GM04504 (cell line): ENCODE results near the gene SLC9A9.
"Not testable (repeated sequence)": the region's sequence is repeated elsewhere in the genome, so short reads cannot be mapped to it uniquely, and the experiment has no call there.

Experiments
- DNase-seq: peaks from one replicate; pipeline ENCODE4 v3.0.0-alpha.2; 2012; ENCODE audit warnings: low read depth

SLC9A9 gene

DNA sequence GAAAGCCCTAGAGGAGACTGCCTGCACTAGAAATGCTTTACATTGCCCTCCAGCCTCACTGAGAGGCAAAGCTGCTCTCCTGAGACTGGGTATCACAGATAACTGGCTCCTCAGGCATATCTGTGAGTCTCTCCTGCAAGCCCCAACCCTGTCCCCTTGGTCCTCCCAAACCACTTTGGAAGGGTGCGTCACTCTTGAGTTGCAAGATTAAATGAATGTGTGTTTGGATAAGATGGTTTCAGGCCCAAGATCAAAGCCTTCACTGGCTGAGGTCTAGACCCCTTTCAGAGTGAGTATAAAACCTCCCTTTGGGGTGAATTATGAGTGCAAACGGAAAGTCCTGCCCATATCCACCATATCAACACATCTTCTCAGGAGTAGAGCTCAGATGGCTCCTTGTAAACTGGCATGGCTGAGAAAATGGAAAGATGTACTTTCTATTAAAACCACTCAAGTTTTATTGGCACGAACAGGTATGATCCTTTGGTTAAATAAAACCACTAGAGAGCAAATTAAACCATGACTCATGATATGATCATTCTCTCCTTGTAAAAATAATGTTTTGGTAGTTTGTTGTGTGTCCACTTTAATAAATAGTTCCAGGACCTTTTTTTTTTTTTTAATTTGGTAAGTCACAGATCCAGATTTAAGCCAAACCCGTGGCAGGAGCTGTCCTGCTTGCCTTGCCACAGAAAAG is 564.7 kb downstream of the SLC9A9 start:
- no peak for DNase-seq

DNA sequence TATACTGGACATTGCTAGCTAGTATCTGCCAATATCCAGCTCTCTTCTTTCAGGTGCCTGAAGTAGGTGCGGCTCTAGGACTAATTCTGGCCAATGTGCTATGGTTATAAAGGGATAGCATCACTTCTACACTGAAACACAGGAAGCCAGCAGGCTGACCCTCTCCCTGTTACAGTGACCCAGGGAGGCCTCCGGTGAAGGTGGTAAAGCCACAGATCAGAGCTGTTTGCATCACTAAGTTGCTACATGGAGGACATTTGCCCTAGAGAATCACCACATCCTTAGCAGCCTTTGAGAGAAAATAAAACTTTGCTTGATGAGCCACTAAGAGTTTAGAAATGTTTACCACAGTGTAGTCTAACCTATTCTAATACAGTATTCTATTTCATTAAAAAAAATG is 567.3 kb downstream of the SLC9A9 start:
- no peak for DNase-seq

DNA sequence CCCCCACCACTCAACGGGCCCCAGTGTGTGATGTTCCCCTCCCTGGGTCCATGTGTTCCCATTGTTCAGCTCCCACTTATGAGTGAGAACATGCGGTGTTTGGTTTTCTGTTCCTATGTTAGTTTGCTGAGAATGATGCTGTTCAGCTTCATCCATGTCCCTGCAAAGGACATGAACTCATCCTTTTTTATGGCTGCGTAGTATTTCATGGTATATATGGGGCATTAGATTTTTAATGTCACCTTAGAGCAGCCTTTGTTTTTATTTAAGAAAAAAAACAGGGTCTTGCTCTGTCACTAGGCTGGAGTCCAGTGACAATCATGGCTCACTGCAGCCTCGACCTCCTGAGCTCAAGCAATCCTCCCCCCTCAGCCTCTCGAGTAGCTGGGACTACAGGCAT is 568.7 kb downstream of the SLC9A9 start:
- not testable (repeated sequence) for DNase-seq

DNA sequence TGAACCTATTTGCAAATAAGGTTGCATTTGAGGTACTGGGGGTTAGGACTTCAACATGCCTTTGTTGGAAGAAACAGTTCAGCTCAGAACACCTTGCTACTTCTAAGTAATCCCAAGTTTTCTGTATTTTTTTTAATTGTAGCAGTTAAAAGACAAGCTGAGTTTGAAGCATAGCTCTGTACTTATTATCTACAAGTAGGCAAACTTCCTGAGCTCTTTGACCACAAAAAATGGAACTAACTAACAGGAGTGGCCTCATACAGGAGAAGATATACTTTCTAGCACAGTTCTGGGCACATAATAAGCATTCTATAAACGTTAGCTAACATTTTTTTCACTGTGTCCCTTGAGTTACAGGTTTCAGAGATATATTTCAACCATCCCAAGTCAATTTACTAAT is 569.5 kb downstream of the SLC9A9 start:
- DNase-seq: no peak

DNA sequence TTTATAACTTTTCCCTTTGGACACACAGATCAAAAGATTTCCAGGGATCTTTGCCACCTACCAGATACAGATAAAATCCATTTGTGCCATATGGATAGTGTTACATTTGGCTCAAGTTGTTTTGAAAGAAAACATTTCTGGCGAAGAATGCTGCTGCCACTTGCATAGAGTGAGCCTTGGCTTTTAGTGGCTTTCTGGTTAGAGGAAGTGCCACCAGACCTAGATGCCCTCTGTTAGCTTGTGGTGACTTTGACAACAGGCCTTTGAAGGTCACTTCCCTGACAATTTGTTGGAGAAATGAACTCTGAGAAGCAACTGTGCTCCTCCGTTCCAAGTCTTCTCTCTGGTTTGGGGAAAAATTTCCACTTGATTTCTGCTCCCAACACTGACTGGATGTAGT is 570.7 kb downstream of the SLC9A9 start:
- no peak for DNase-seq

DNA sequence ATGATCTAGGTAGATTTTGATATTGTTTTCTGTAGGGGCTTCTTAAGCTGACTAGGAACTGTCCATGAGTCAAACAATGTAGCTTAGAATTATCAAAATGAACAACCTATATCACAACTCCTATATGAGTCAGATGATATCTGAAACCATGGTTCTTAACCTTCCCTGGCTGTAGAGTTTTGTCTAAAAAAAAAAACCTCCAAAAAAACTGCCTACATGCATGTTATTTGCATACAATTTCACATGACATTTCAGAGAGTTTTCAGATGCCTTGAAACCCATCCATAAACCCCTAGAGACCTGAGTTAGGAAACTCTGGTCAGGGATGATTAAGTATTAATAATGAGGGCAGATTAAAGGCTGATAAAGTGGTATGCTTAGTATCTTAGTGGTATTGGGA is 571.7 kb downstream of the SLC9A9 start:
- no peak for DNase-seq

DNA sequence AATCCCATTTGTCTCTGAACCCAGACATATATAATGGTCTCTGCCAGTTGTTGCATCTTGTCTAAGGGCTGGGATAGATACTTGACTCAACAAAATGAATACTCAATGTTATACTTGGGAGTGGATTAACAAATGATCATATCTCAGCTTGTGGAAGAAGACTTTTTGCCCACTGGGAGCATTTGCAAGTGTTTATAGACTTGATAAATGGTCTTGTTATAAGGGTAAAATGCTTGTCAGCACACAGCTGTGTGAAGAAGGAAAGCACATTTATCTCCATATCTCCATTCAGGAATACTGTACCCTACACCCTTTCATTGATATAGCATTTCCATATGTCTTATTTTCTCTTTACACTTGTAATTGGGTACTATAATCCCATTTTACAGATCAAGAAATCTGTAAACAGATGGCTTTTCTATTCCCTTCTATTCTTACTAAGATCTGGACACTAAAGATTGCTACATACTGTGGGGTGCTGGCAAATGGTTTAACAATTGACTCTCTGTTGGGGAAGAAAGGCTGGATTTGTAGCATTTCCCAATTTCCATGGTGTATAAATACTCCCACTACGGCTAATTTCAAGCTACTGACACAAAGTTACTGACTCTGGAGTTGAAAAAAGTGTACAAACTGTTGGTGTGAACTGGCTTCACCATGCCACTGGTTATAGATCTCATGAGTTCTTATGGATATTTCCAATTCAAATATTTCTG is 574.1 kb downstream of the SLC9A9 start:
- DNase-seq: no peak

DNA sequence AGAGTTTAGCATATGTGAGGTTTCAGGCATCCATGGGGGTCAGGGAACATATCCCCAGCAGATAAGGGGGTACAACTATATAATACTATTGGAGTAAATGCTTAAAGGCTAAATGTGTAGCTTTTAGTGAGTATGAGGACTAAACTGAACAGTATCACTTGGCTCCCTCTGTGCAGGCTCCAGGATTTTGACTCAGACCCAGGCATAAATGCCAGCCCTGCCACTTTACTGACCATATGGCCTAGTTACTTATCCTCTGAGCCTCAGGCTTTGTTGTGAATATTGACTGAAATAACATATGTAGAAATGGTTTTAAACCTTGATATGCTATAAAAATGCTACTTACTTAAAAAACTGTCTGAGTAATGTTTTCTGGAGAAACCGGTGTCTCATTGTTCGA is 577.1 kb downstream of the SLC9A9 start:
- no peak for DNase-seq

DNA sequence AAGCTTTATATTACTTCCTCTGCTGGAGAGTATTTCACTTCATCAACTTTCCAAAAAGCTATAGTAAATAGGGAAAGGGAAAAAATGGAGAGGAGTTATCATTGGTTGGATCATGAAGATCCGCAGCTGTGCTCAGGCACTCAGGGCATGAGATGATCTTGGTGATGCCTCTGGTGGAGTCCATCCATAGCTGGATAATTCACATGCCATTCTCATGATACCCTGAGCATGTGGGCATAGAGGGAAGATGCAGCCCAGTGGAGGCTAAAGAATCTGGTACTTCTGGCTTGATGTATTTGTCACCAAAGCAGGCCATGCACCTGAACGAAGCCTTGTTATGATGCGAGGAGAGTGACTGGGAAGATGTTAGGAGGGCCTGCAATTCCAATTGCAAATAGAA is 578.5 kb downstream of the SLC9A9 start:
- DNase-seq: no peak

DNA sequence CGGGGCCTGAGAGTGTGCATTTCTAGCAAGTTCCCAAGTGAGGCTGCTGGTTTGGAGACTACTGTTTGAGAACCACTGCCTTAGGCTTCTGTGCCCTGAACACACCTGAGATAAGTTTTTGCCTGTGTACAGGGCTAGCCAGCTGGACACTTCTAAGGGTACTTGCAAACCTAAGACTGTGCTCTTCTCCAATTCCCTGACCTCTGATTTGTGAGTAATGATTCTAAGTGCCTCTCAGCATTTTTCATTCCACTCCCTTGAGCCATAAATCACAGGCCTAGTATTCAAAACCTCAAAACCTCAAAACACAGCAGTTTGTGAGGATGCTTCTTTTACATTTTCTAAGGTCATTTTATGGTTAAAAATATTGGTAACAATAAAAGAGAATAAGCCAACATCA is 580.3 kb downstream of the SLC9A9 start:
- DNase-seq: peak; percentile 24

DNA sequence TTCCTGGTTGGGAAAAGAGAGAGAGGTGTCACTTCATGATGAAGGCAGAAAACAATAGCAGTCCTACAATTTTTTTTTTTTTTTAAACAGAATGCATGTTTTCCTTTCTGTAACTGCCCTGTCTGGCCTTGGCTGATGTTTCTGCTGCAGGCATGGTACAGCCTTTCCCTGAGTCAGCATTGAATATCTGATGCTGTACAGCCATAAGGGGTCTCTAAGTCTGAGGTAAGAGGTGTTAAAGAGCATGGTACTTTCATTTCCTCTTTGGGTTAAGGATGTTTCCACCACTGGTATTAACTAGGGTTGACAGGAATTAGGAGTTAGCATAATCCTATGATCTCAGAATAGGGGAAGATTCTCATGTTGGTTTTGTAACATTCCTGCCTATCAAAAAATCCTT is 581.3 kb downstream of the SLC9A9 start:
- no peak for DNase-seq

DNA sequence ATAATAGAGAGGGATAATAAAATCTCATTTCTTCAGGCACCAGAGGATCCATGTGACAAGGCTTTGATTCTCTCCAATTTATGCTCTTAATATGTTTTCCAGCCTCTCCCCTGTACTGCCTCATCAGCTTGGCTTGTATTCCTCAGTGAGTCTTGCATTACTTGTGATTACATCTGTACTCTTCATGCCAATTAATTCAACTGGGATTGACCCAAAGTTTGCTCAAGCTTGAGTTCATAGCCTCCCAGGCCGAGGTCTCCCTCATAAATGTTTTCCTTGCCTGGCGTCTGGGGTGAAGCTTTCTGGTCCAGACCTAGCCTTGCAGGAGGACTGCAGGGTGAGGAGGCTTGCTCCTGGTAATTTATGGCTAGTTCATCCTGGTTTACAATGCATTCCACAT is 581.8 kb downstream of the SLC9A9 start:
- DNase-seq: peak; percentile 24

DNA sequence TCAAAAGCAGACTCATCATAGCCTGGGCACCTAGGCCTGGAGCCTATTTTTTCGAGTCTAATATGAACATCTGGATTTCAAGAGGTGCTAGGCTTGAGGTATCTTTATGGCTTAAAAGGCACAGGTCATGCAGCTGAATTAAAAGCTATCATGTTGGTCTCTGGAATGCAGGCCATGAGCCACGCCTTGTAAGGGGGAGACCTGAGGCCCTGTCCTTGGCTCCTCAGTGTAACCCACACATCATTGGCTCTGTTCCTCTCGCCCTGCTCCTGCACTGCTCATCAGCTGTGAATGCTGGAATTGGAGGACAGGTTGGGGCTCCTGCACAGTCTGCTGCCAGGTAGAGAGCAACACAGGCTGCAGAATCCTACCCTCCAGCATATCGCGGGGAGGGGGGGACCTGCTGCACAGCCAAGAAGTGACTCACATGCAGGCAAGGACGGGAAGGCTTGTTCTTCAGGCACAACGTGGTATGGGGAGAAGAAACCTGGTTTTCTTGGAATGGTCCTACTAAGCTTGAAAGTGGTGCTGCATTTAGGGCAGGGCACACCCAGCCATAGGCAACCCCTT is 582.7 kb downstream of the SLC9A9 start:
- DNase-seq: no peak

DNA sequence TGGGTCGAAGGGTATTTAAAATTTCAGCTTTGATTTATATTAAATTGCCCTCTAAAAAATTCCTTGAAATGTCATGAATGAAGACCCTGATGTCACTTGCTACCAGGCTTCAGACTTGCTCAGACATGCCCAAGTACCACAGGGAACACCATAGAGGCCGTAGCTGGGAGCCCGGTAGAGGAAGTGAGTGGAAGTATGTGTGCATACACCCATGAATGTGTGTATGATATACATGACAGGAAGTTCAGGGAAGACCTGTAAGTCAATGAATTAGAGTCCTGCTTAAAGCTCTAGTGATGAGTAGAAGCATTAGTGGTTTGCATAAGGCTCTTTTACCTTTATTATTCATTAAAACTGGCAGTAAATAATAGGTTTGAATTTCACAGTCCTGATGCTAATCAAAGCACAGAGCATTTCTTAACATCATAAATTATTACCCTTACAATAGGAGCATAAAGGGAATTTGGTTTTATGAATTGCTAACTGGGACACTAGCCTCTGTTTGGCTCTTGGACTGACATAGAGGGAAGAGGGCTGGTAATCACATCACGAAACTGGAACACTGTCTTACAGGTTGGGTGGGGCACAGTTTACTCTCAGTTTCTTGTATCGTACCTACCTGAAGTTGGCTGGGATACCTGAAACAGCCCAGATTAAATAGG is 584.3 kb downstream of the SLC9A9 start:
- DNase-seq: no peak

DNA sequence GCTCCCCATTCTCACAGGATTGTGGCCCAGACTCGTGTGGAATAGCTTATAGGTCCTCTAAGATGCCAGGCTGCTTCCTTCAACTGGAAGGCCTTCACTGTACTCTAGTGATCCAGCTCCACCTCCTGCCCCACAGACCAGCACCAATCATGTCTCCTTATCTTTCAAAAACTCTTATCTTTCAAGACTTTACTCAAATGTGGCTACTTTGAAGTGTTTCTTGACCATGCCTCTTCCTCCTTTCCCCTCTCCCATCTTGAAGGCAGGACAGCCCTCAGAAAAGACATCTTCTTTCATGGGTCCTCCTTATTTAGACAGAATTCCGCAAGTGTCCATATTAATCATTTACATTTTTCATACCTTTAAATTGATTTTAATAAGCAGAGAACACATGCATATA is 586.4 kb downstream of the SLC9A9 start:
- no peak for DNase-seq

DNA sequence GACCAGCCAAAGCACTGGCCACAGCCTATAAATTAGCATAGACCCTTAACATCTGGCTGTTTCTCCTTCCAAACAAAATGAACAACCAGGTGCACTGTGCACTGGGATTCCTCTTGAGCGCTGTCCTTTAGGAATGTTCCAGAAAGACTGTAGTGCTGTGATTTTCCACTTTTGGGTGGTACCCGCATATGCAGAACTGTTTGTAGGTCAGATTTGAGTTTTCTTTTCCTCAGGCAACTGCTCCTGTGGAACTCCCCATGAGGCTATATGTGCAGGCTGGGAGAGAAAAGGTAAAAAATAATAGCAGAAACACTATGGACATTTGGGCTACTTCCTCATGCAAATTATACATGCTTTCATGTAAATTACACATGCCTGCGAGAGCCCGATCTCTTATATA is 589.6 kb downstream of the SLC9A9 start:
- DNase-seq: no peak

DNA sequence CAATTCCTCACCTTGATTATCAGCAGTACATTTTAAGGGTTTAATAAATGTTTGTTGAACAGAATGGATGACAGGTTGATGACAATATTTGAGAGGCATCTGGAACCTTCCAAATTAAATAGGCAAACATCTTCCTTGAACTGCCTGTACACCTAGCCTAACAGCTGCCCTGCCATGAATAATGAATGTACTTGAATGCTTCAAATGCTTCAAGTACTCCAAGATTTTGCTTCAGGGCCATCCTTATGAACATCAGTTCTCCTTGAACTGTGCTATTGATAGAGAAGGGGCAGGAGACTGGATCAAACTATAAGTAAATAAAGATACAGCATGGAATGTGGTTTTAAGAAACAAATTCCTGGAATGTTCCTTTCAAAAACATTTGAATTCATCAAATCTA is 591.9 kb downstream of the SLC9A9 start:
- DNase-seq: no peak

DNA sequence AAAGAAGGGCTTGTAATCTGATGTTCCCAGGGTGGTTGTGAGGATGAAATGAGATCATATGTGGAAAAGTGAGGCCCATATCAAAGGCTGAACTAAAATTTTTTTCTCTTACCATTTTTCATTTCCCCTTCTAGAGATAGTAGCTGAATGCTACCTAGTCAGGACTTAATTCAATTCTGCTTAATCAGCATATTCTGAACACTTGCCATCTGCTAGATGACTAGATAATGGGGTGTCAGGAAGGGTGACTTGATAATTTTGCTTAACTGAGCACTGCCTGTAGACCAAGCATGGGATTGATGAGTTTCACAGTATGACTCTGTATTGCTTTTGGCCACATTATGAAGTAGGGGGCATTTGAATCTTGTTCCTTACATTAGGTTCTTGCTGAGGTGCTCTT is 592.5 kb downstream of the SLC9A9 start:
- DNase-seq: no peak

DNA sequence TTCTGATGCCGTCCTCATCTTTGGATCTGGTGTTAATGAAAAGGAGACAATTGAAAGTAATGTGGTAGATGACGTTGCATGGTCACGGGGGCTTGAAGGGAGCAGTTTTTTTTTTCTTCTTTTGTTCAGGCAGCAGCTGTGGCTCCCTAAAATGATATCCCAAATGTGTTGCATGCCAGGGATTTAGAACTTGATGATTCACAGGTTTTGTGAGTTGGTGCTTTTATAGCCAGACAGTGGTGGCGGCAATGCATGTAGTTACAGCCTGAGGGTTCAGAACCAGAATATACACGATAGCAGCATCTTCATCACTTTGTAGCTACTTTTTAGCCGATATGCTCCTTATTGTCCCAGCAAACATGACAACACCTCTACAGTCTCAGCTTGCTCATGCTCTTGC is 595.3 kb downstream of the SLC9A9 start:
- peak; percentile 47 for DNase-seq

DNA sequence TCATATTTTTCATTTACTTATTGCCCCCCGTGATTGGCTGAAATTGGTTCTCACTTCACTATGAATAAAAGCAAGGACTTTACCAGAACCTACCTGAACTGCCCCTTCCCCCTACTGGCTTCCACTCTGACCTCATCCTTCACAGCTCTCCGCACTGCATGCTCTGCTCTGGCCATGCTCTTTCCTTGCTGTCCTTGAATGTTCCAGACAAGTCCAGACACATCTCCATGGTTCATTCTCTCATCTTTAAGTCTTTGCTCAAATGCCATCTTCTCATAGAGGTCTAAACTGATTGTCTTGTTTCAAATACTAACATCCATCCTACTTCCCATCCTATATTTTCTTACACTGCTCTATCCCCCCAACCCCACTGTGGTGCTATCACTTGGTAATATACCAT is 599.3 kb downstream of the SLC9A9 start:
- no peak for DNase-seq

DNA sequence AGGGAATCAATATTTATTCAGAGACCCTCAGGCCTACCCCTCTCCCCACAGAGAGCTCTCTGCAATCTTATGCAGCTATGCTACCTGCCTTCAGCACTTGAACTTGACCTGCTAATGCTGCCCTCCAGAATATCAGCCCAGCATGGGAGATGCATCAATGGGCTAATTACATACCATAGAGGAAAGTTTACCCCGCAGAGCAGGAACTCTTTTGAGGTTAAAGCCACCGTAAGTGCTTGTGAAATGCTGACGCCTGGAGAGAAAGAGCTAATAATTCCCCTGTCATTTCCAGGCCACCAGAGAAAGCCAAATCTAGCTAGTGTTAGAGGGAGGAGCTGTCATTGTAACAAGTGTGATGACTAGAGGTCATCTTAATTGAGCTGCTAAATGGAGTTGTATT is 601.2 kb downstream of the SLC9A9 start:
- no peak for DNase-seq

DNA sequence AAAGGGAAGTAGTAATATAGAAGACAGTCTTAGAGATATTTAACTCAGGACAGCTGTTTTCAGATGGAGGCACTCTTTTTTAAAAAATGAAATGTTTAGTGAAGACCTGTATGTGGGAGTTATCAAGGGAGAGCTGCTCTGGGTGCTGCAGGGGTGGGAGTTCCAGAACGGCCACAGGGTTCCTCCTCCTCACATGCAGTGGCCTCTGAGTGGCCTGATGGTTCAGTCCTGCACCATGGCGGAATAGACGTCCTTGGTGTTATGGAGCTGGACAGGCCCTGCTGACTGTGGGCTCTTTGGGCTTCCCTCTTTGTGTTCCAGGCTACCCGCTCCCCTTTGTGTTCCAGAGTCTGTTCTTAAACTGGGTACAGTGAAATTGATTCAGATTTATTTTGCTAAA is 602.6 kb downstream of the SLC9A9 start:
- DNase-seq: no peak

DNA sequence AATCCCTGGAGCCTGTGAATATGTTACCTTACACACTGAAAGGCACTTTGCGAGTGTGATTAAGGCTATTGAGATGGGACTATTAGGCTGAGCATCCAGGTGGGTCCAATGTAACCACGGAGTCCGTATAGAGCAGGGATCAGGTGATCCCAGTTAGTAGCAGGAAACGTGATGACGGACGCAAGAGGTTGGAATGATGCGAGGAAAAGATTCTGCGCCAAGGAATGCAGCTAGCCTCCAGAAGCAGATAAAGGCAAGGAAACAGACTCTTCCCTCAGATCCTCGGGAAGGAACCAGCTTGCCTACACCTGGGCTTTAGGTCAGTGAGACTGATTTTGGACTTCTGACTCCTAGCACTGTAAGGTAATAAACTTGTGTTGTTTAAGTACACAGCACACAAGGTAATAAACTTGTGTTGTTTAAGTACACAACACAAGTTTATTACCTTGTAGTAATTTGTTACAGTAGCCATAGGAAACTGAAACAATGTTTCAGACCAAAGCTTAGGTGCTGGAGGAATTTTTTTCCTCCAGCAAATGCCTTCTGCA is 603.7 kb downstream of the SLC9A9 start:
- DNase-seq: no peak
